ENCODE data around the gene NT5DC2.

The NT5DC2 gene

DNA sequence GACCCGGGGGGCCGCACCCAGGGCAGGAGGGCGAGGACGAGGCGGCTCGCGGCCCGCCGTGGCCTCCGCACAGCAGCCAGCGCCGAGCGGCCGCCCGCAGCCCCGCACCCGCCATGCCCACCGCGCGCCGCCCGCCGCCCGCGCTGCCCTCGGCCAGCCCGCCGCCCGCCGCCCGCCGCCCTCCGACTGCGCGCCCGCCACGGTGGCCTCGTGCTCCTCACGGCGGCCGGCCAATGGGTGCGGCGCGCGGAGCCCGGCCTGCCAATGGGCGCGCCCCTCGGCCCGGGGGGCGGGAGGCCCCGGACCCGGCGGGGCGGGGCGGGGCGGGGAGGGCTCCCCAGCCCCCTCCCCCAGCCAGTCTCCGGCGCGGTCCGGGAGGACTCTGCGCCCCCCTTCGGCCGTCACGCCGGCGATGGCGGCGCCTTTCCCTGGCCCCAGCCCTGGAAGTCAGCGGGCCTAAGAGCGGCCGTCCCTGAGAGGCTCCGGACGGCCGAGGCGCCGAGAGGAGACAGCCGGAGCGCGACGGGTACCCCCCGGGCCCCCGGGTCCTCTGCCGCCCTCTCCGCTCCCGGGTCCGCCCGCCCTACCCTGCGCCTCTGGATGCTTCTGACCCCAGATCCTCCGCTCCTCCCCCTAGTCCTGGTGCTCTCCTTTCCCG, at the start of gene NT5DC2:
TSS of gene NT5DC2 (minus strand) at position 235 of the 658 bp plus-strand sequence. CDS start at position 115, 120 bp downstream.
- H3K9me3 Mint-ChIP-seq = no peaks in the 10 kb centered on the region
- peaks cover 41% of the 10 kb centered on the region for H3K4me1 Mint-ChIP-seq
- H3K36me3 Mint-ChIP-seq = peaks cover 33% of the 10 kb centered on the region
- H3K4me3 Mint-ChIP-seq = peak within 1 kb of the TSS; percentile 97
- H3K27ac Mint-ChIP-seq = peak within 1 kb of the TSS; percentile 89
- peak; percentile 66 to 83 for DNase-seq (ENCODE audit: low spot score in 2 of 2)
- ATAC-seq = peak; percentile 66

DNA sequence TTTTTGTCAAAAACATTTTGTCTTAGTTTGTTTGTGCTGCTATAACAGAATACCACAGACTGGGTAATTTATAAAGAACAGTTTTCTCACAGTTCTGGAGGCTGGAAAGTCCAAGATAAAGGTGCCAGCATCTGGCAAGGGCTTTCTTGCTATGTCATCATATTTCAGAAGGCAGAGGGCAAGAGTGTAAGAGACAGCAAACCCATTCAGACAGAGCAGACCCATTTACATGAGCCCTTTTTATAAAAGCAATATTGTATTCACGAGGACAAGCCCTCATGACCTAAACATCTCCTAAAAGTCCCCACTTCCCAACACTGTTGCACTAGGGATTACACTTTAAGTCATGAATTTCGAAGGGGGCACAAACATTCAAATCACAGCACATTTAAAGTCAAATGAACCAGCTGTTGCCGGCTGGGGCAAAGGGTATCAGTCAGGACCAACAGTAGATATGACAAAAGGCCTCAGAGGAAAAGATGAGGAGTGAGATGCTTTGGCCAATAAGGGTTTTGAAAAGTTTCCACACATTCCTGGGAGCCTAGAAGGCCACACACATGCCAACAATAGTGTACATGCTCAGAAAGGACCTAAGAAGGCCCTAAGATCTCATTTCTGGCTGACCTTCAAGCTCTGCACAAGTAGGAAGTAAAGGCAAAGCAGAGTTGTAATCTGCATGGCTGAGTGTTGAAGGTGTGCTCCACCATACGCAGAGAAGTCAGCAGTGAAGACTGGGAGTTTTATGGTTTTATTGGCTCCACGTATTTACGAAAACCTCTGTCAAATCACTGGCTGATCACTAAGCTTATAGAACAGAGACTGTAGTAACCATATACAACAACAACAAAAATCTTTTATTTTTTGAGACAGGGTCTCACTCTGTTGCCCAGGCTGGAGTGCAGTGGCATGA, 40.7 kb upstream of the NT5DC2 start:
- Mint-ChIP-seq H3K4me1 (no peaks in the 10 kb centered on the region), H3K9me3 (no peaks in the 10 kb centered on the region), H3K4me3 (no peak overlapping the region), H3K27ac (peak overlapping the region; percentile 76), H3K36me3 (peaks cover 100% of the 10 kb centered on the region)
- ATAC-seq (no peak), DNase-seq (ENCODE audit: low spot score in 2 of 2) (no peak)

DNA sequence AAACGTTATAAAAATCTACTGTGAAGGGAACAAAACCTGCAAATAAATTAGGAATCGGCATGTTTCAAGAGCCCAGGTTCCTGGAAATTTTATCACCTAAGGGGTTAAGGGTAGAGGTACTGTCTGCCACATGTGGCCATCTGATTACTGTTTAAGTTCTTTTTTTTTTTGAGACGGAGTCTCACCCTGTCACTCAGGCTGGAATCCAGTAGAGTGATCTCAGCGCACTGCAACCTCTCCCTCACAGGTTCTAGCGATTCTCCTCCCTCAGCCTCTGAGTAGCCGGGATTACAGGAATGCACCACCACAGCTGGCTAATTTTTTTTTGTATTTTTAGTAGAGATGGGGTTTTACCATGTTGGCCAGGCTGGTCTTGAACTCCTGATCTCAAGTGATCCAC, 38.6 kb upstream of the NT5DC2 start:
- no peak for ATAC-seq
- Mint-ChIP-seq H3K4me3 (no peak overlapping the region), H3K36me3 (peaks cover 98% of the 10 kb centered on the region), H3K9me3 (no peaks in the 10 kb centered on the region), H3K27ac (no peak overlapping the region), H3K4me1 (no peaks in the 10 kb centered on the region)
- no peak for DNase-seq (ENCODE audit: low spot score in 2 of 2)

DNA sequence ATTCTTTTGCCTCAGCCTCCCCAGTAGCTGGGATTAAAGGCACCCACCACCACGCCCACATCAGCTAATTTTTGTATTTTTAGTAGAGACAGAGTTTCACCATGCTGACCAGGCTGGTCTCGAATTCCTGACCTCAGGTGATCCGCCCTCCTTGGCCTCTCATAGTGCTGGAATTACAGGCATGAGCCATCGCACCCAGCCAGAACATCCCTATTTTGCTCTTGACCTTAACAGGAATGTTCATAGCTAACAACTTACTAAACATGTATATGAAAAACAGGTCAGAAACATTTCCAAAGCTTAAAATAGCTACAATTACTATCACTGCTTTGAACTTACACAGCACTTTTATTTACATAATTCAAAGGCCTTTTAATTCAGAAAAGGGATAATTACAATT, 36.4 kb upstream of the NT5DC2 start:
- DNase-seq (ENCODE audit: low spot score in 2 of 2) (no peak), ATAC-seq (no peak)
- H3K4me1 Mint-ChIP-seq = no peaks in the 10 kb centered on the region
- peaks cover 98% of the 10 kb centered on the region for H3K36me3 Mint-ChIP-seq
- no peaks in the 10 kb centered on the region for H3K9me3 Mint-ChIP-seq
- no peak overlapping the region for H3K4me3 Mint-ChIP-seq
- H3K27ac Mint-ChIP-seq = no peak overlapping the region

DNA sequence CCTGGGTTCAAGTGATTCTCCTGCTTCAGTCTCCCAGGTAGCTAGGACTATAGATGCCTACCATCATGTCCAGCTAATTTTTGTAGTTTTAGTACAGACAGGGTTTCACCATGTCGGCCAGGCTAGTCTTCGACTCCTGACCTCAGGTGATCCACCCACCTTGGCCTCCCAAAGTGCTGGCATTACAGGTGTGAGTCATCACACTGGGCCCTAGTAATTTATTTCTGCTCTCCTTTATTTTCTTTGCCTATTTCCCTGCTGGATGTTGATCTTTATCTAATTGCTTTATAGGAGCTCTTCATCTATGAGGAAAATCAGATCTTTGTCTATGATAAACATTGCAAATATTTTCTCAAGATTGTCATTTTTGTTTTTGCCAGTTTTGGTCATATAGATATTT, 34.4 kb upstream of the NT5DC2 start:
- H3K9me3 Mint-ChIP-seq = no peaks in the 10 kb centered on the region
- DNase-seq (ENCODE audit: low spot score in 2 of 2) = no peak
- no peak overlapping the region for H3K4me3 Mint-ChIP-seq
- H3K36me3 Mint-ChIP-seq = peaks cover 98% of the 10 kb centered on the region
- H3K4me1 Mint-ChIP-seq = no peaks in the 10 kb centered on the region
- no peak overlapping the region for H3K27ac Mint-ChIP-seq
- no peak for ATAC-seq

DNA sequence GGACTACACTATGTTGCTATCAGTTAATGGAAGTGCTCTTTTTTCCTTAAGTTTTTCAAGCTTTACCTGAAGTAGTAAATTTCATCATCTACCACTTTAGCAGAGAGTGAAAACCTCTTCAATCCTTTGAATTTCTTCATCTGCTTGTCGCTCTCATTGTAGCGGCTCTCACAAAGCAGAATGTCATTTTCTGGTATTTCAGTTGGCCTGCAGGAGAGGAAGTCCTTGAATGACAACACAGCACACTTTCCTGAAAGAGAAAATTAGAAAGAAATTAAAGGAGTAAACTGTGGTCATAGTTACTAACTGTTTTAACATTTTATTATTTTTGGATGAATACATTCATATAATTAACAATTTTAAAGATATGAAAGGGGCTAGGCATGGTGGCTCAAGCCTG, 30.3 kb upstream of the NT5DC2 start:
- ATAC-seq = no peak
- Mint-ChIP-seq H3K36me3 (peaks cover 98% of the 10 kb centered on the region), H3K27ac (no peak overlapping the region), H3K4me1 (no peaks in the 10 kb centered on the region), H3K4me3 (no peak overlapping the region), H3K9me3 (no peaks in the 10 kb centered on the region)
- DNase-seq (ENCODE audit: low spot score in 2 of 2) = no peak

DNA sequence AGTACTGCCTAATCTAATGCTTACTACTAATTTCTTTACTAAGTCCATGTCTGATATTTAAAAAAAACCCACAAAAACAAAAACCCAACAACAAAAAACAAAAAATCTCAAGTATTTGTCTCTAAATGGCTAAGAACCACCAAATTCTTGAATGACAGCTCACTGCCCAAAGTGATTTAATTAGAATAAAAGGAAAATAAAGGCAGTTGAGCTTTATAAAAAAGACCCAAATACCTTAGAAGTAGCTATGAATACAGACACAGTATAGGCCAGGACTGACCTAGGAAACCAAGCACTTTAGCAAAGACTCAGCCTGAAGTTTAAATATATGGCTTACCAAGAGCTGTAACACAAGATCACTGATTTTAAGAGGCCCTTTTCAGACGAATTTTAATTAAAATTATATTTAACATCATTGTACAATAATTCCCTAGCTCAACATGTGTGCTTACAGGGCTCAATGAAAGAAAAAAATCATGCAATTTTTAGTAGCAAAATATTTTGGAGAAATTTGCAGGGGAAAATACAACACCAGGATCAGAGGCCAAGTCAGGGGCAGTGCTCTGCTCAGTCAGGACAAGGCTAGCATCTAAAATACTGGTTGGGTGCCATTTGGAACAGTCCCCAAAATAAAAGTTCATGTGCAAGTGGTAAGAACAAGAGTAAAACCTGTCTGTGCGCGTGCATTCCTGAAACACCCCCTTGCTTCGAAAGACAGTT, 27.5 kb upstream of the NT5DC2 start:
- DNase-seq (ENCODE audit: low spot score in 2 of 2) (no peak), ATAC-seq (no peak)
- H3K27ac Mint-ChIP-seq = no peak overlapping the region
- peaks cover 100% of the 10 kb centered on the region for H3K36me3 Mint-ChIP-seq
- H3K4me1 Mint-ChIP-seq = no peaks in the 10 kb centered on the region
- no peaks in the 10 kb centered on the region for H3K9me3 Mint-ChIP-seq
- H3K4me3 Mint-ChIP-seq = no peak overlapping the region

DNA sequence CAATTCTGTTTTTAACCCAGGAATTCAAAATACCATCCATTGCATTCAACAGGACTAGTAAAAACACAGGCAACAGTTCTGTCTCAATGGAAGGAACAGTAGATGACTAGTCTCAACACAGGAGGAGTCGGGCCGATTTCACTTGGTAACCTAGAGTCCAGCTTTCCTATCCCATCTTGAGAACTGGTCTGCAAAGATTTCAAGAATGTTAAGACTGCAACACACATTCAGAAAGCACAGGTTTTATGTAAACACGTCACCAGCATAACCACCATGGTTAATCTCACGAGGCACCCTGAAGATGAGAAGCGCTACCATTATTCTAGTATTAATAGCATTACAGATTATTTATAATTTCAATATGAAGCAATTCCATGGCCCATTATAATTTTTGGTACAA, 24.8 kb upstream of the NT5DC2 start:
- Mint-ChIP-seq H3K4me3 (no peak overlapping the region), H3K9me3 (no peaks in the 10 kb centered on the region), H3K36me3 (peaks cover 98% of the 10 kb centered on the region), H3K4me1 (no peaks in the 10 kb centered on the region), H3K27ac (peak overlapping the region; percentile 48)
- ATAC-seq (no peak), DNase-seq (ENCODE audit: low spot score in 2 of 2) (no peak)

DNA sequence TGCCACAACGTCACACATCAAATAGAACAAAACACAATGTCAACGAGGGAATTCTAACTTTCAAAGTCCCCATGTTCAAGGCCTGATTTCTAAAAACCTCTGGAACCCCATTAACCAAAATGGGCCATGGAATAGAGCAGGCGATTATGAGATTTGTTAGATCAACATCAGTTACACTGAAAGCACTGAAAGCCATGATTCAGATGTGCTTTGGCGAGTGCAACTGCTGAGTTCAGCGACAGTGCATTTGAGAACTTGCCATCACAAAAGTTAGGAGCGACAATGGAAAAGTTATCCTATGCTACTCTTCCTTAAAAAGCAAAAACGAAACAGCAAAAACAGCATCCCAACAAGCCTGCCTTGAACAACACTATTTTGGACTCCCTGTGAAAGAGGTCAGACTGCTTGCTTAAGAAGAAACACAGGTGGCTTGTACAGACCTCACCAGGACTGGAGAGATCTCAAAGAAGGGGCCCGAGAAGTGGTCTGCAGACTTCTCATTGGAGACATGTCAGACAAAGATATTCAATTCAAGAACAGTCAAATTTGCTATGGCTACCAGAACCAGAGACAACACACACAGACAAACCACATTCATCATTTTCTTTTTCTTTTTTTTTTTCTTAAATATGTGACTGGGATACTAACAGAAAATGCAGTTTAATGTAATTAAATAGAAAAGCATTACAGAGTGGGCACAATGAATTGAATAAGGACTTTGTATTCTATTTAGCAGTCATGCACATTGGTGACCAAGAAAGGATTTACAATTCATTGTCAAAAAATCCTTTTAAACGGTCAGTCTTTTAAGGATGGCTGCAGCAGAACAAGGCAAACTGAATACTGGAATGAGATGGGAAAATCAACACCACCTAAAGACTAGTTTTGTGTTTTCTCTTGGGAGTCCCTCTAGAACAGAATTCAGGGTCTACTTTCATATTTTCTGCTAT, 23.6 kb upstream of the NT5DC2 start:
- H3K9me3 Mint-ChIP-seq = no peaks in the 10 kb centered on the region
- no peak for ATAC-seq
- H3K4me1 Mint-ChIP-seq = no peaks in the 10 kb centered on the region
- H3K36me3 Mint-ChIP-seq = peaks cover 98% of the 10 kb centered on the region
- H3K27ac Mint-ChIP-seq = peak overlapping the region; percentile 43
- no peak for DNase-seq (ENCODE audit: low spot score in 2 of 2)
- H3K4me3 Mint-ChIP-seq = no peak overlapping the region

DNA sequence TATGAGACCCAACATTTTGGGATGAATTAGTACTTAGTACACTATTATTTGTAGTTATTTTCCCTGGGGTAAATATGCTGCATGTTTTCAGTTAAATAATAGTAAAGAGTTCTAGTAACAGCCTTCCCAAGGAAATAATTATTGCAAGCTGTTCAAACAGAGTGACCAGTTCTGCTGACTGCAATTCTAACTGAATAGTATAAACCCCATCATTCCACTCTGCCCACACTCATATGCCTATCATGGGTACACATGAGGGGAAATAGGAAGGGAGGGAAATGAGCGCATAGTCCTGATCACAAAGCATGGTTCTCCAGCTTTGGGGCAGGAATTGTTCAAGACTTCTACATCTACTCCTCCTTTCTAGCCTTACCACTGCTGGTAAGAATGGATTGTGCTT, 21.4 kb upstream of the NT5DC2 start:
- Mint-ChIP-seq H3K27ac (peak overlapping the region; percentile 34), H3K4me3 (no peak overlapping the region), H3K4me1 (no peaks in the 10 kb centered on the region), H3K36me3 (peaks cover 93% of the 10 kb centered on the region), H3K9me3 (no peaks in the 10 kb centered on the region)
- ATAC-seq (no peak), DNase-seq (ENCODE audit: low spot score in 2 of 2) (no peak)

DNA sequence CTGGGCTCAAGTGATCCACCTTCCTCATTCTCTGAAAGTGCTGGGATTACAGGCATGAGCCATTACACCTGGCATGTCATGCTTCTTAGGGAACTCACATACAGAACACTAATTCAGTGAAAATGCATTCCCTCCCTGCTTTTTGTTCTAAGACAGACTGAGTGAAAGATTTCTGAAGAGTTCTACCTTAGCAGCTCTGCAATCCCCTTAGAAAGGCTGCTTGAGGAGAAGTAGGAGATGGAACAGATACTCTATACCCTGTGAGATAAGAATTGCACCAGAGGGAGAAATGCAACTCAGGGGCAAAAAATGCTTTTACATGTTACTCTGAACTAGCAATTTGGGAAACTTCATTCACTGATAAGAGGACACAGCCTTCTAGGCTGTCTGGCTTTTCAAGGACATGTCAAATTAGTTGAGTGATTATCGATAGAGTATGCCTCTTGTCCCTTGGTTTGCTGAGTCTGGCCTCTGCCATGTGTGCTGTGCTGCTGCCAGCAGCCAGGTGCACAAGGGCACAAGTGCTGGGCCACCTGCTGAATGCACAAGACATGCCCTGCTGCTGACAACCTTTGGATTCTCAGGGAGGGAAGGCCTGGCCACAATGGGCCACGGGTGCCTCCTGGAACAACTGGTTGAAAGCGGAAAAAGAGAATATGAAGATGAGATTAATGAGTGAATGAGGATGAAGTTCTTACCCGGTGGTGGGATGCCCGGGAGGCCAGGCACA, 20.5 kb upstream of the NT5DC2 start:
- ATAC-seq (no peak), DNase-seq (ENCODE audit: low spot score in 2 of 2) (no peak)
- no peaks in the 10 kb centered on the region for H3K4me1 Mint-ChIP-seq
- H3K27ac Mint-ChIP-seq = peak overlapping the region; percentile 87
- H3K36me3 Mint-ChIP-seq = peaks cover 93% of the 10 kb centered on the region
- no peaks in the 10 kb centered on the region for H3K9me3 Mint-ChIP-seq
- H3K4me3 Mint-ChIP-seq = no peak overlapping the region

DNA sequence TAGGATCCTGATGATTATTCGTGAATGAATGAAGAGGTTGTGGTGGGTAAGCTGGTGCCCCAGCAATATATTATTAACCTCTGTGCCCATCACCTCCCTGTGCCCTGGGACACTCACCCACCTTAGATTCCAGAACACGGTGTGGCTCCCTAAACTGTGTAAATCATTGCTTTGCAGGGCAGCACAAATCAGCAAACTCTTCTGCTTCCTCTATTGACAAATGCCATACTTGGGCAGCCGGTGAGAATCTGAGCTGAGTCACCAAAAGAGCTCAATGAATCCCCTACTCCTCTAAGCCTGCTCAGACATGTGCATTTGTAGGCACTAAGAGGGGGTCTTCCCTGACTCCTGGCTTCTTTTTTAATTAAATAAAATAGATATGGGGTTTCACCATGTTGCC, 18.4 kb upstream of the NT5DC2 start:
- no peak for ATAC-seq
- Mint-ChIP-seq H3K36me3 (peaks cover 93% of the 10 kb centered on the region), H3K27ac (peak overlapping the region; percentile 75), H3K4me1 (no peaks in the 10 kb centered on the region), H3K9me3 (no peaks in the 10 kb centered on the region), H3K4me3 (no peak overlapping the region)
- no peak for DNase-seq (ENCODE audit: low spot score in 2 of 2)

DNA sequence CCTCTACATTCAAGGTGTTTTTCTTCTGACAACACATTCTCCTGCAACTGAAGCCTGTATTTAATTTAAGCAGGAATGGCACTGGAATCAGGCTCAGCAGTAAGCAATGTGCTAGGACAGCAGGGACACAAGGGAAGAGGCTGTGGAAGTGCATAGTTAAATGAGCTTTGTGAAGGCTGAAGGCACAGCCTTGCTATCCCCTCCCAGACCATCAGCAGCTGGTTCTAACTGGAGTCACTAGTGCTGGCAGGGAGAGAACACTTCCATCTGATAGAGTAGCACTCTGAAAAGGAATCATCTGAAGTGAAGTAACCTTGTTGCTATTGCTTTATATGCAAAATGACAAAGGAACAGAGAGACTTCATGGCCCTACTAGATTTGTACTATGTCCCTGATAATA, 17.5 kb upstream of the NT5DC2 start:
- Mint-ChIP-seq H3K4me1 (no peaks in the 10 kb centered on the region), H3K27ac (peak overlapping the region; percentile 50), H3K4me3 (no peak overlapping the region), H3K9me3 (no peaks in the 10 kb centered on the region), H3K36me3 (peaks cover 93% of the 10 kb centered on the region)
- ATAC-seq (no peak), DNase-seq (ENCODE audit: low spot score in 2 of 2) (no peak)

DNA sequence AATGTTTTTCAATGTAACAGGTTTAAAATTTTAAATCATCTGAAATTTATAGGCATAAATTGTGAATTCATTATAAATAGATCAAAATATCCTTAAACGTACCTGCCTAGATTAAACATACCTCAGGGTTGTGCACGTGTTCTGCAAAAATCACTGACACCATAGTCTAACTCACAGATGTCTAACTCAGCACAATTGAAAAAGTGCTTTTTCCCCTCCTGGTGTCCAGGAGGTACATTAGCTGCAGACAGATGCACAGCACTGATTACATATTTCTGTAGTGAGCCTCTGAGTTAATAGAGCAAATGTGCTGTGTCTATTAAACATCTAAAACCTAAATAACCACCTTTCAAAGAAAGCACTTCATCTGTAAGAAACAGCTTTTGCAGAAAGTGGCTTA, 13.5 kb upstream of the NT5DC2 start:
- H3K27ac Mint-ChIP-seq = no peak overlapping the region

More for the DNA sequence above, 13.5 kb upstream of the NT5DC2 start:
- H3K9me3 Mint-ChIP-seq = no peaks in the 10 kb centered on the region
- DNase-seq (ENCODE audit: low spot score in 2 of 2) (no peak), ATAC-seq (no peak)
- H3K4me1 Mint-ChIP-seq = no peaks in the 10 kb centered on the region
- no peak overlapping the region for H3K4me3 Mint-ChIP-seq
- peaks cover 91% of the 10 kb centered on the region for H3K36me3 Mint-ChIP-seq

Data from stimulated activated effector memory CD8-positive, alpha-beta T cell treated with anti-CD3 and anti-CD28 coated beads, Interleukin-12 subunit alpha, Interleukin-12 subunit beta, amount 100 ng/mL, for 72 hours (primary cell).